GM20000 (cell line): ENCODE data around the gene GJA4.
A peak's percentile ranks its signal among the peaks of the same experiment; 100 is the strongest.

Experiments used
- DNase-seq: peaks from one replicate; pipeline ENCODE4 v3.0.0; 2012; ENCODE audit warnings: low spot score
- CTCF ChIP-seq: IDR thresholded peaks from 2 replicates; pipeline ENCODE4 v1.5.1; 2012; ENCODE audit warnings: mild to moderate bottlenecking, control low read depth; ENCODE audit errors: extremely low read depth, missing control alignments

The GJA4 gene

GRCh38 chr1:34794001-34794789, 1.4 kb downstream of the GJA4 start:
- DNase-seq: no peak
- TF ChIP-seq CTCF: no peak

- TF ChIP-seq CTCF: no peak
- no peak for DNase-seq
These were observed 2.0 kb downstream of the GJA4 start for GRCh38 chr1:34794790-34795180.

GRCh38 chr1:34795916-34796315, 3.1 kb downstream of the GJA4 start:
- no peak for TF ChIP-seq CTCF
- DNase-seq: no peak

GRCh38 chr1:34796990-34797389, 4.2 kb downstream of the GJA4 start:
- peak; percentile 65 for DNase-seq
- no peak for TF ChIP-seq CTCF

GRCh38 chr1:34800214-34800613, 7.4 kb downstream of the GJA4 start:
- DNase-seq: no peak
- no peak for TF ChIP-seq CTCF

- no peak for TF ChIP-seq CTCF
- no peak for DNase-seq
These were observed 11.0 kb downstream of the GJA4 start for GRCh38 chr1:34803770-34804169.

- TF ChIP-seq CTCF: no peak
- no peak for DNase-seq
These were observed 13.6 kb downstream of the GJA4 start for GRCh38 chr1:34806396-34806795.
